IMR-90 (cell line): ENCODE data around the gene COA5. TPM values are rescaled to one million over a fixed set of nuclear protein-coding genes. Genes with fewer than 3 reads are reported as not detected.

Experiments used
- ATAC-seq: fragments of 200-7000 bp; cut with Tn5 transposase; 2 replicates; pipeline ENCODE4 v1.9.1; 2020; ENCODE audit warnings: low read depth, mild to moderate bottlenecking, moderate library complexity
- BruUV-seq: library from RNA; stranded (reverse); fragments of 400-500 nt; replicated peaks from 2 replicates; lab custom pipeline; 2021; lab: Mats Ljungman, UMichigan
- CTCF ChIA-PET: fragments of 300-600 bp; formaldehyde crosslinking; extraction: SDS; loops from one replicate; lab custom pipeline; 2021; ENCODE audit warnings: antibody characterized with exemption; lab: Yijun Ruan, JAX
- POLR2A ChIA-PET: fragments of 300-600 bp; sonication (Branson Sonifier 250); formaldehyde crosslinking; loops from one replicate; lab custom pipeline; 2022; ENCODE audit warnings: antibody characterized with exemption; ENCODE audit not compliant: unreplicated experiment; lab: Charles Lee
- DNase-seq: peaks from one replicate; pipeline ENCODE4 v3.0.0; 2013
- H2AFZ ChIP-seq: replicated peaks from 2 replicates; pipeline ENCODE3; 2013; ENCODE audit warnings: low read length, mild to moderate bottlenecking; ENCODE audit not compliant: poor library complexity
- H2AK5ac ChIP-seq: 2 replicates; pipeline ENCODE4 v1.6.1; 2013; ENCODE audit warnings: low read depth, low read length, inconsistent platforms
- H2AK9ac ChIP-seq: replicated peaks from 2 replicates; pipeline ENCODE3; 2013; ENCODE audit warnings: mild to moderate bottlenecking, low read depth, low read length, moderate library complexity; ENCODE audit not compliant: poor library complexity
- H2BK120ac ChIP-seq: 2 replicates; pipeline ENCODE4 v1.6.1; 2013; ENCODE audit warnings: low read depth, low read length, inconsistent platforms
- H2BK15ac ChIP-seq: 3 replicates; pipeline ENCODE4 v1.6.1; 2013; ENCODE audit warnings: low read depth, low read length, inconsistent platforms
- H2BK20ac ChIP-seq: 2 replicates; pipeline ENCODE4 v1.6.1; 2013; ENCODE audit warnings: low read depth, mild to moderate bottlenecking, inconsistent platforms, low read length, moderate library complexity
- H2BK5ac ChIP-seq: 2 replicates; pipeline ENCODE4 v1.6.1; 2013; ENCODE audit warnings: mild to moderate bottlenecking, low read depth, low read length, inconsistent platforms; ENCODE audit not compliant: poor library complexity, severe bottlenecking
- H3K14ac ChIP-seq: replicated peaks from 2 replicates; pipeline ENCODE4 v1.6.1; 2013; ENCODE audit warnings: low read depth, low read length, inconsistent platforms
- H3K18ac ChIP-seq: 2 replicates; pipeline ENCODE4 v1.6.1; 2013; ENCODE audit warnings: low read depth, low read length, control low read depth
- H3K23ac ChIP-seq: 2 replicates; pipeline ENCODE4 v1.6.1; 2013; ENCODE audit warnings: low read depth, low read length, inconsistent platforms
- H3K27ac ChIP-seq: 2 replicates; pipeline ENCODE4 v1.5.1; 2013; ENCODE audit warnings: mild to moderate bottlenecking, control low read depth, low read length; ENCODE audit not compliant: insufficient read depth
- H3K27me3 ChIP-seq: 2 replicates; pipeline ENCODE4 v1.6.1; 2013; ENCODE audit warnings: low read length; ENCODE audit not compliant: control insufficient read depth, insufficient read depth
- H3K36me3 ChIP-seq: 2 replicates; pipeline ENCODE4 v1.6.1; 2013; ENCODE audit warnings: low read length, mixed read lengths; ENCODE audit not compliant: control insufficient read depth, insufficient read depth
- H3K4ac ChIP-seq: 2 replicates; pipeline ENCODE4 v1.6.1; 2013; ENCODE audit warnings: low read depth, low read length, inconsistent platforms
- H3K4me1 ChIP-seq: 2 replicates; pipeline ENCODE4 v1.6.1; 2013; ENCODE audit warnings: low read length, mixed read lengths; ENCODE audit not compliant: control insufficient read depth, insufficient read depth
- H3K4me2 ChIP-seq: 2 replicates; pipeline ENCODE4 v1.6.1; 2013; ENCODE audit warnings: low read depth, mild to moderate bottlenecking, control low read depth, low read length, moderate library complexity
- H3K4me3 ChIP-seq: 2 replicates; pipeline ENCODE4 v1.5.1; 2013; ENCODE audit warnings: low read depth, mild to moderate bottlenecking, control low read depth, low read length, moderate library complexity; ENCODE audit not compliant: insufficient read depth
- H3K56ac ChIP-seq: 2 replicates; pipeline ENCODE4 v1.6.1; 2013; ENCODE audit warnings: low read length, inconsistent platforms; ENCODE audit not compliant: insufficient read depth; ENCODE audit errors: extremely low read depth
- H3K79me1 ChIP-seq, 2 experiments: 2 replicates each; pipeline ENCODE4 v1.6.1; 2013; ENCODE audit warnings: low read length in 2 of 2, inconsistent platforms in 1 of 2, low read depth in 1 of 2
- H3K9ac ChIP-seq: 2 replicates; pipeline ENCODE4 v1.6.1; 2013; ENCODE audit warnings: low read depth, low read length, control low read depth
- H3K9me1 ChIP-seq: 2 replicates; pipeline ENCODE4 v1.6.1; 2013; ENCODE audit warnings: low read length, inconsistent platforms; ENCODE audit not compliant: insufficient read depth
- H3K9me3 ChIP-seq: 2 replicates; pipeline ENCODE4 v1.6.1; 2013; ENCODE audit warnings: low read length; ENCODE audit not compliant: control insufficient read depth, insufficient read depth
- H4K20me1 ChIP-seq: 2 replicates; pipeline ENCODE4 v1.6.1; 2013; ENCODE audit warnings: low read length, inconsistent platforms; ENCODE audit not compliant: insufficient read depth
- H4K5ac ChIP-seq: 2 replicates; pipeline ENCODE4 v1.6.1; 2013; ENCODE audit warnings: mild to moderate bottlenecking, low read depth, low read length, control low read depth
- H4K8ac ChIP-seq, 2 experiments: 2 replicates each; pipeline ENCODE4 v1.6.1; 2013; ENCODE audit warnings: low read depth in 2 of 2, low read length in 2 of 2, control low read depth in 1 of 2, inconsistent platforms in 1 of 2
- H4K91ac ChIP-seq: 2 replicates; pipeline ENCODE4 v1.6.1; 2013; ENCODE audit warnings: low read depth, low read length, inconsistent platforms; ENCODE audit not compliant: insufficient read depth
- FOS ChIP-seq: fragments of 150-350 bp; IDR thresholded peaks from 2 replicates; pipeline ENCODE4 v1.6.1; 2016; ENCODE audit warnings: low read depth, low read length
- MAFK ChIP-seq: IDR thresholded peaks from 2 replicates; pipeline ENCODE4 v1.6.1; 2012; ENCODE audit warnings: low read depth, low read length, improper control_type of control experiment
- MAZ ChIP-seq: IDR thresholded peaks from 2 replicates; pipeline ENCODE4 v1.6.1; 2012; ENCODE audit warnings: low read depth, mild to moderate bottlenecking, low read length, improper control_type of control experiment, moderate library complexity, borderline replicate concordance
- NFE2L2 ChIP-seq: fragments of 150-350 bp; IDR thresholded peaks from 2 replicates; pipeline ENCODE4 v1.6.1; 2016; ENCODE audit warnings: low read depth, mild to moderate bottlenecking, low read length
- POLR2A ChIP-seq: IDR thresholded peaks from 2 replicates; pipeline ENCODE4 v1.6.1; 2012; ENCODE audit warnings: mild to moderate bottlenecking, low read depth, low read length
- RCOR1 ChIP-seq: IDR thresholded peaks from 2 replicates; pipeline ENCODE4 v1.6.1; 2012; ENCODE audit warnings: mild to moderate bottlenecking, low read length, improper control_type of control experiment; ENCODE audit not compliant: insufficient replicate concordance
- SMC3 ChIP-seq: fragments of 150-350 bp; IDR thresholded peaks from 2 replicates; pipeline ENCODE4 v1.6.1; 2016; ENCODE audit warnings: low read depth, mild to moderate bottlenecking, antibody characterized with exemption, low read length, moderate library complexity
- WGBS, 2 experiments: methylation state at CpG; one replicate each; pipeline versions ENCODE4 v1.1.5 to v1.1.7; 2013; ENCODE audit warnings: missing lambda C conversion rate in 2 of 2; ENCODE audit not compliant: insufficient read length in 1 of 2; ENCODE audit errors: extremely low coverage in 2 of 2; 5-methylcytosine and 5-hydroxymethylcytosine counted together
- dilution Hi-C: fragments of 300-500 bp; cut with HindIII; formaldehyde crosslinking; loops from one replicate; pipeline ENCODE4 v1.14.3; 2018; ENCODE audit warnings: low sequenced_read_pairs; ENCODE audit not compliant: unreplicated experiment
- in situ Hi-C: fragments of 300-500 bp; cut with MboI; formaldehyde crosslinking; loops from 3 replicates; pipeline ENCODE4 v1.14.3; 2019; ENCODE audit warnings: low sequenced_read_pairs, inconsistent platforms, mixed read lengths
- intact Hi-C: fragments of 100-400 bp; cut with micrococcal nuclease; formaldehyde crosslinking; loops from 2 replicates; pipeline ENCODE4 v1.10.0; 2022
- polyA plus RNA-seq, 3 experiments: library from polyadenylated mRNA; depleted of rRNA; stranded (reverse); fragments of >200 nt; gene quantifications; 2 replicates each; pipeline ENCODE4 v1.2.3, GENCODE V29; 2012; ENCODE audit warnings: low replicate concordance in 1 of 3
- total RNA-seq: library from RNA; depleted of rRNA; stranded (reverse); fragments of >200 nt; gene quantifications from 2 replicates; pipeline ENCODE4 v1.2.3, GENCODE V29; 2012
- TF ChIP-seq, protein P1 (sequence below): conservative IDR thresholded peaks from 2 replicates; pipeline ENCODE4 v1.5.1; 2012; ENCODE audit warnings: mild to moderate bottlenecking, low read depth, low read length, improper control_type of control experiment
- TF ChIP-seq, protein P2 (sequence below): fragments of 150-350 bp; IDR thresholded peaks from 2 replicates; pipeline ENCODE4 v1.6.1; 2016; ENCODE audit warnings: low read depth, mild to moderate bottlenecking, low read length, moderate library complexity, borderline replicate concordance

Gene COA5
- total and polyA plus RNA-seq, 2 of the 4 experiments (the other 2 are of a cell fraction): 8.4 to 14.2 TPM

DNA sequence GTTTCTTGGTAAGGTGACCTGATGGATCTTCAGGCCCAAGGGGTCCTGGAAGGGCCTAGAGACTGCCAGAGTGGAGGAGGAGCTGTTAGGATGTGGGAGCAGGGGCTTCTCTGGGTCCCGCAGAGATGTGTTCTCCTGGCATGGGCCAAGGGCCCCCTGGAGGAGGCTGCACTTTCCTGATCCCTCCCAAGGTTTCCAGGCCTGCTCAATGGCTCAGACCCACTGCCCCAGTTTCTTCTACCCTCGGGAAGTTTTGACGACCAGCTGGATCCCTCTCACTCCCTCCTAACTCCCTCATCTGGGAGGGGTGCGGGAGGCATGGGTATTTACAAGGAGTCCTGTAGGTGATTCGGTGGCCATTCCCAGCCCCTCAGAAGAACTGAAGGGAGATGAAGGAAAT, 36.1 kb downstream of the COA5 start:
- no CpG with 5 or more reads among the region's 5 CpGs for WGBS, 2 experiments

More for the DNA sequence above, 36.1 kb downstream of the COA5 start:
- TF ChIP-seq POLR2A (no peak), FOS (no peak), MAZ (no peak), MAFK (no peak), NFE2L2 (no peak), RCOR1 (no peak), SMC3 (no peak)
- TF ChIP-seq, protein P1, sequence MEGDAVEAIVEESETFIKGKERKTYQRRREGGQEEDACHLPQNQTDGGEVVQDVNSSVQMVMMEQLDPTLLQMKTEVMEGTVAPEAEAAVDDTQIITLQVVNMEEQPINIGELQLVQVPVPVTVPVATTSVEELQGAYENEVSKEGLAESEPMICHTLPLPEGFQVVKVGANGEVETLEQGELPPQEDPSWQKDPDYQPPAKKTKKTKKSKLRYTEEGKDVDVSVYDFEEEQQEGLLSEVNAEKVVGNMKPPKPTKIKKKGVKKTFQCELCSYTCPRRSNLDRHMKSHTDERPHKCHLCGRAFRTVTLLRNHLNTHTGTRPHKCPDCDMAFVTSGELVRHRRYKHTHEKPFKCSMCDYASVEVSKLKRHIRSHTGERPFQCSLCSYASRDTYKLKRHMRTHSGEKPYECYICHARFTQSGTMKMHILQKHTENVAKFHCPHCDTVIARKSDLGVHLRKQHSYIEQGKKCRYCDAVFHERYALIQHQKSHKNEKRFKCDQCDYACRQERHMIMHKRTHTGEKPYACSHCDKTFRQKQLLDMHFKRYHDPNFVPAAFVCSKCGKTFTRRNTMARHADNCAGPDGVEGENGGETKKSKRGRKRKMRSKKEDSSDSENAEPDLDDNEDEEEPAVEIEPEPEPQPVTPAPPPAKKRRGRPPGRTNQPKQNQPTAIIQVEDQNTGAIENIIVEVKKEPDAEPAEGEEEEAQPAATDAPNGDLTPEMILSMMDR: no peak
- TF ChIP-seq, protein P2, sequence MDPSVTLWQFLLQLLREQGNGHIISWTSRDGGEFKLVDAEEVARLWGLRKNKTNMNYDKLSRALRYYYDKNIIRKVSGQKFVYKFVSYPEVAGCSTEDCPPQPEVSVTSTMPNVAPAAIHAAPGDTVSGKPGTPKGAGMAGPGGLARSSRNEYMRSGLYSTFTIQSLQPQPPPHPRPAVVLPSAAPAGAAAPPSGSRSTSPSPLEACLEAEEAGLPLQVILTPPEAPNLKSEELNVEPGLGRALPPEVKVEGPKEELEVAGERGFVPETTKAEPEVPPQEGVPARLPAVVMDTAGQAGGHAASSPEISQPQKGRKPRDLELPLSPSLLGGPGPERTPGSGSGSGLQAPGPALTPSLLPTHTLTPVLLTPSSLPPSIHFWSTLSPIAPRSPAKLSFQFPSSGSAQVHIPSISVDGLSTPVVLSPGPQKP: no peak
- H4K5ac ChIP-seq: no peak overlapping the region
- no peak overlapping the region for H4K91ac ChIP-seq
- CTCF ChIA-PET: no interaction called here
- no peak overlapping the region for H2BK120ac ChIP-seq
- in situ Hi-C loops: no loop called here
- H3K9me1 ChIP-seq: peaks cover 9% of the 10 kb centered on the region
- peaks cover 34% of the 10 kb centered on the region for H3K36me3 ChIP-seq
- no peak for ATAC-seq
- POLR2A ChIA-PET: no interaction called here
- no peak overlapping the region for H3K4me3 ChIP-seq
- H3K9ac ChIP-seq: no peak overlapping the region
- peaks cover 4% of the 10 kb centered on the region; the same call in 1 of the 2 replicates for H4K20me1 ChIP-seq
- H3K4me1 ChIP-seq: 0 out of 2 replicates have a peak, but pooled peaks cover 3% of the 10 kb centered on the region
- no peak overlapping the region for H3K56ac ChIP-seq
- H3K9me3 ChIP-seq: no peaks in the 10 kb centered on the region
- dilution Hi-C loops: no loop called here
- intact Hi-C loops: no loop called here
- H3K14ac ChIP-seq: no peak overlapping the region
- H3K4me2 ChIP-seq: no peak overlapping the region
- no peaks in the 10 kb centered on the region for H3K27me3 ChIP-seq
- no TSS peak for BruUV-seq
- no peaks in the 10 kb centered on the region; a peak in 1 of 4 replicates for H3K79me1 ChIP-seq
- no peak overlapping the region for H4K8ac ChIP-seq
- no peak overlapping the region for H3K18ac ChIP-seq
- H3K23ac ChIP-seq: no peak overlapping the region
- no peak overlapping the region for H2BK5ac ChIP-seq
- no peak overlapping the region for H3K4ac ChIP-seq
- H2BK15ac ChIP-seq: no peak overlapping the region
- no peak overlapping the region for H2AFZ ChIP-seq
- no peak overlapping the region for H3K27ac ChIP-seq
- no peak overlapping the region for H2AK5ac ChIP-seq
- no peak for DNase-seq
- H2AK9ac ChIP-seq: no peak overlapping the region
- H2BK20ac ChIP-seq: no peak overlapping the region
